ENCODE data around the gene DUSP3. TPM values are rescaled to one million over a fixed set of nuclear protein-coding genes. Genes with fewer than 3 reads are reported as not detected.

Gene DUSP3
- total and polyA plus RNA-seq, 2 of the 13 experiments (the other 11 are each of a cell fraction or from before 2014, with no cell fraction given): 60.0 to 71.5 TPM

- TF ChIP-seq ZNF646 (CRISPR knock-in tag; IDR thresholded peaks at IDR 0.05): no peak
These were observed 60.9 kb downstream of the DUSP3 start (continued) for GRCh38 chr17:43717913-43718312.

Other genes starting within 250 kb of the DUSP3 start
- gene ETV4, start 232.6 kb downstream of the DUSP3 start, total RNA-seq (2016; rRNA removed; fragmentation: Illumina TruSeq; extraction: Trizol): 126 and 128 TPM in 2 replicates
- gene ETV4, start 232.6 kb downstream of the DUSP3 start, polyA plus RNA-seq (2011; rRNA removed): 330 and 361 TPM in 2 replicates
- not detected in 2 replicates for gene MEOX1, start 117.1 kb downstream of the DUSP3 start, total RNA-seq (2016; rRNA removed; fragmentation: Illumina TruSeq; extraction: Trizol)
- gene MEOX1, start 117.1 kb downstream of the DUSP3 start, polyA plus RNA-seq (2011; rRNA removed): not detected in 2 replicates
- gene SOST, start 20.2 kb downstream of the DUSP3 start, total RNA-seq (2016; rRNA removed; fragmentation: Illumina TruSeq; extraction: Trizol): not detected in 2 replicates
- gene SOST, start 20.2 kb downstream of the DUSP3 start, polyA plus RNA-seq (2011; rRNA removed): not detected in 2 replicates
- 0.02 TPM in 1 of 2 replicates, not detected in the other for gene CFAP97D1, start 1.5 kb upstream of the DUSP3 start, total RNA-seq (2016; rRNA removed; fragmentation: Illumina TruSeq; extraction: Trizol)
- gene CFAP97D1, start 1.5 kb upstream of the DUSP3 start, polyA plus RNA-seq (2011; rRNA removed): not detected in 2 replicates
- gene MPP3, start 54.2 kb upstream of the DUSP3 start, total RNA-seq (2016; rRNA removed; fragmentation: Illumina TruSeq; extraction: Trizol): 0.83 and 0.91 TPM in 2 replicates
- 1.8 and 2.4 TPM in 2 replicates for gene MPP3, start 54.2 kb upstream of the DUSP3 start, polyA plus RNA-seq (2011; rRNA removed)
- gene CD300LG, start 68.2 kb upstream of the DUSP3 start, total RNA-seq (2016; rRNA removed; fragmentation: Illumina TruSeq; extraction: Trizol): not detected in 2 replicates
- gene CD300LG, start 68.2 kb upstream of the DUSP3 start, polyA plus RNA-seq (2011; rRNA removed): not detected in 2 replicates
- 0.20 and 0.44 TPM in 2 replicates for gene MPP2, start 128.6 kb upstream of the DUSP3 start, total RNA-seq (2016; rRNA removed; fragmentation: Illumina TruSeq; extraction: Trizol)
- gene MPP2, start 128.6 kb upstream of the DUSP3 start, polyA plus RNA-seq (2011; rRNA removed): 1.7 and 2.2 TPM in 2 replicates
- not detected in 2 replicates for gene PPY, start 163.5 kb upstream of the DUSP3 start, total RNA-seq (2016; rRNA removed; fragmentation: Illumina TruSeq; extraction: Trizol)
- not detected in 2 replicates for gene PPY, start 163.5 kb upstream of the DUSP3 start, polyA plus RNA-seq (2011; rRNA removed)
- not detected in 2 replicates for gene PYY, start 175.0 kb upstream of the DUSP3 start, total RNA-seq (2016; rRNA removed; fragmentation: Illumina TruSeq; extraction: Trizol)
- gene PYY, start 175.0 kb upstream of the DUSP3 start, polyA plus RNA-seq (2011; rRNA removed): 0.24 and 0.25 TPM in 2 replicates
- gene NAGS, start 225.6 kb upstream of the DUSP3 start, total RNA-seq (2016; rRNA removed; fragmentation: Illumina TruSeq; extraction: Trizol): 3.0 and 4.3 TPM in 2 replicates
- 5.1 and 10.3 TPM in 2 replicates for gene NAGS, start 225.6 kb upstream of the DUSP3 start, polyA plus RNA-seq (2011; rRNA removed)
- gene TMEM101, start 236.0 kb upstream of the DUSP3 start, total RNA-seq (2016; rRNA removed; fragmentation: Illumina TruSeq; extraction: Trizol): 50.0 and 72.0 TPM in 2 replicates
- gene TMEM101, start 236.0 kb upstream of the DUSP3 start, polyA plus RNA-seq (2011; rRNA removed): 100 and 107 TPM in 2 replicates